A549 (cell line): ENCODE measurements around the gene ZNF526.

ENCODE experiments used
- CTCF ChIP-seq: fragments of >200 bp; sonication (Bioruptor Twin); formaldehyde crosslinking; IDR thresholded peaks from 3 replicates; pipeline ENCODE4 v1.5.1; 2016
- KDM1A ChIP-seq: fragments of 200-600 bp; sonication (generic); IDR thresholded peaks from 2 replicates; pipeline ENCODE4 v1.6.1; 2016; ENCODE audit warnings: low read depth, mild to moderate bottlenecking
- NR3C1 ChIP-seq: fragments of >200 bp; sonication (Bioruptor Twin); formaldehyde crosslinking; IDR thresholded peaks from 3 replicates; pipeline ENCODE4 v1.6.1; 2017
- POLR2A ChIP-seq: IDR thresholded peaks from 2 replicates; pipeline ENCODE4 v1.6.1; 2012; ENCODE audit warnings: mild to moderate bottlenecking, low read length
- SMC3 ChIP-seq: fragments of >200 bp; sonication (Bioruptor Twin); formaldehyde crosslinking; IDR thresholded peaks from 3 replicates; pipeline ENCODE4 v1.6.1; 2018; ENCODE audit warnings: inconsistent platforms
- SREBF2 ChIP-seq: fragments of 450-650 bp; IDR thresholded peaks from 2 replicates; pipeline ENCODE4 v1.6.1; 2014; ENCODE audit warnings: mild to moderate bottlenecking, moderate library complexity

DNA sequence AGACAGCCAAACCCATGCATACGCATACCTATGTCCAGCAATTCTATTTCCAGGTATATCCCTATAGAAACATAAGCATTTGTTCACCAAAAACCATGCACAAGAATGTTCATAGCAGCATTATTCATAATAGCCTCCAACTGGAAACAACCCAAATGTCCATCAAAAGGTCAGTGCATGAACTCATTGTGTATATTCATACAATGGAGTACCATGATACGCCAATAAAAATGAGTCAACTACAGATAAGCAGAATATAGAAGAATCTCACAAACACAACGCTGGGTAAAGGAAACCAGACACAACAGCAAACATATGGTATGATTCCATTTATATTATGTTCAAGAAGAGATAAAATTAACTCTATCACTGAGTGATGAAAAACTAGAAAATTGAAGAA is 26.4 kb upstream of the ZNF526 start:
- no peak for TF ChIP-seq POLR2A
- no peak for TF ChIP-seq KDM1A
- TF ChIP-seq SMC3: no peak
- TF ChIP-seq SREBF2: no peak
- TF ChIP-seq NR3C1: no peak
- no peak for TF ChIP-seq CTCF
